ENCODE measurements around the gene LARGE2. TPM values are rescaled to one million over a fixed set of nuclear protein-coding genes. Genes with fewer than 3 reads are reported as not detected.

Gene LARGE2
- total and polyA plus RNA-seq, 10 of the 15 experiments (the other 5 are each of a cell fraction or from before 2014, with no cell fraction given), result 0.03 to 0.41 (median 0.19) TPM; not detected in 6

- TF ChIP-seq GABPA (IDR thresholded peaks at IDR 0.05; ENCODE audit: low read depth) (peak; percentile 76), MEF2B (IDR thresholded peaks at IDR 0.05; ENCODE audit: partially characterized antibody, poor library complexity, severe bottlenecking) (peak; percentile 99), SMC3 (IDR thresholded peaks at IDR 0.05; ENCODE audit: borderline replicate concordance, low read length) (no peak), RB1 (IDR thresholded peaks at IDR 0.05; ENCODE audit: borderline replicate concordance) (peak; percentile 65; the same call in 1 of the 2 replicates), NR2C2 (IDR thresholded peaks at IDR 0.05; ENCODE audit: borderline replicate concordance, control insufficient read depth, insufficient read length, low read depth) (no peak), SMARCA5 (IDR thresholded peaks at IDR 0.05) (0 out of 2 replicates have a peak, but pooled peaks have one; percentile 31), IKZF1 (conservative IDR thresholded peaks at IDR 0.05) (peak; percentile 85), ZNF622 (IDR thresholded peaks at IDR 0.05) (no peak), HDAC2 (IDR thresholded peaks at IDR 0.05) (no peak), SMAD5 (IDR thresholded peaks at IDR 0.05; ENCODE audit: low read depth) (no peak), CBFB (IDR thresholded peaks at IDR 0.05; ENCODE audit: low read depth) (peak; percentile 41; the same call in 1 of the 2 replicates), CREM (IDR thresholded peaks at IDR 0.05; ENCODE audit: low read depth) (peak; percentile 71; the same call in 1 of the 2 replicates), TBL1XR1 (IDR thresholded peaks at IDR 0.05; ENCODE audit: low read depth, low read length) (peak; percentile 87; the same call in 1 of the 2 replicates), EED (IDR thresholded peaks at IDR 0.05; ENCODE audit: low read depth) (peak; percentile 65), CREB1 (IDR thresholded peaks at IDR 0.05; ENCODE audit: low read depth) (peak; percentile 68; the same call in 1 of the 2 replicates), ATF7 (IDR thresholded peaks at IDR 0.05; ENCODE audit: low read depth) (peak; percentile 73)
- TF ChIP-seq, protein P1, sequence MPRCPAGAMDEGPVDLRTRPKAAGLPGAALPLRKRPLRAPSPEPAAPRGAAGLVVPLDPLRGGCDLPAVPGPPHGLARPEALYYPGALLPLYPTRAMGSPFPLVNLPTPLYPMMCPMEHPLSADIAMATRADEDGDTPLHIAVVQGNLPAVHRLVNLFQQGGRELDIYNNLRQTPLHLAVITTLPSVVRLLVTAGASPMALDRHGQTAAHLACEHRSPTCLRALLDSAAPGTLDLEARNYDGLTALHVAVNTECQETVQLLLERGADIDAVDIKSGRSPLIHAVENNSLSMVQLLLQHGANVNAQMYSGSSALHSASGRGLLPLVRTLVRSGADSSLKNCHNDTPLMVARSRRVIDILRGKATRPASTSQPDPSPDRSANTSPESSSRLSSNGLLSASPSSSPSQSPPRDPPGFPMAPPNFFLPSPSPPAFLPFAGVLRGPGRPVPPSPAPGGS (IDR thresholded peaks at IDR 0.05; ENCODE audit: borderline replicate concordance, insufficient read depth, low read depth, low read length, poor library complexity, severe bottlenecking), result peak; percentile 66
- TF ChIP-seq, protein P2, sequence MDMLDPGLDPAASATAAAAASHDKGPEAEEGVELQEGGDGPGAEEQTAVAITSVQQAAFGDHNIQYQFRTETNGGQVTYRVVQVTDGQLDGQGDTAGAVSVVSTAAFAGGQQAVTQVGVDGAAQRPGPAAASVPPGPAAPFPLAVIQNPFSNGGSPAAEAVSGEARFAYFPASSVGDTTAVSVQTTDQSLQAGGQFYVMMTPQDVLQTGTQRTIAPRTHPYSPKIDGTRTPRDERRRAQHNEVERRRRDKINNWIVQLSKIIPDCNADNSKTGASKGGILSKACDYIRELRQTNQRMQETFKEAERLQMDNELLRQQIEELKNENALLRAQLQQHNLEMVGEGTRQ (IDR thresholded peaks at IDR 0.05; ENCODE audit: borderline replicate concordance, low read depth, low read length), result no peak; the same call in 1 of the 2 replicates
- TF ChIP-seq, protein P3, sequence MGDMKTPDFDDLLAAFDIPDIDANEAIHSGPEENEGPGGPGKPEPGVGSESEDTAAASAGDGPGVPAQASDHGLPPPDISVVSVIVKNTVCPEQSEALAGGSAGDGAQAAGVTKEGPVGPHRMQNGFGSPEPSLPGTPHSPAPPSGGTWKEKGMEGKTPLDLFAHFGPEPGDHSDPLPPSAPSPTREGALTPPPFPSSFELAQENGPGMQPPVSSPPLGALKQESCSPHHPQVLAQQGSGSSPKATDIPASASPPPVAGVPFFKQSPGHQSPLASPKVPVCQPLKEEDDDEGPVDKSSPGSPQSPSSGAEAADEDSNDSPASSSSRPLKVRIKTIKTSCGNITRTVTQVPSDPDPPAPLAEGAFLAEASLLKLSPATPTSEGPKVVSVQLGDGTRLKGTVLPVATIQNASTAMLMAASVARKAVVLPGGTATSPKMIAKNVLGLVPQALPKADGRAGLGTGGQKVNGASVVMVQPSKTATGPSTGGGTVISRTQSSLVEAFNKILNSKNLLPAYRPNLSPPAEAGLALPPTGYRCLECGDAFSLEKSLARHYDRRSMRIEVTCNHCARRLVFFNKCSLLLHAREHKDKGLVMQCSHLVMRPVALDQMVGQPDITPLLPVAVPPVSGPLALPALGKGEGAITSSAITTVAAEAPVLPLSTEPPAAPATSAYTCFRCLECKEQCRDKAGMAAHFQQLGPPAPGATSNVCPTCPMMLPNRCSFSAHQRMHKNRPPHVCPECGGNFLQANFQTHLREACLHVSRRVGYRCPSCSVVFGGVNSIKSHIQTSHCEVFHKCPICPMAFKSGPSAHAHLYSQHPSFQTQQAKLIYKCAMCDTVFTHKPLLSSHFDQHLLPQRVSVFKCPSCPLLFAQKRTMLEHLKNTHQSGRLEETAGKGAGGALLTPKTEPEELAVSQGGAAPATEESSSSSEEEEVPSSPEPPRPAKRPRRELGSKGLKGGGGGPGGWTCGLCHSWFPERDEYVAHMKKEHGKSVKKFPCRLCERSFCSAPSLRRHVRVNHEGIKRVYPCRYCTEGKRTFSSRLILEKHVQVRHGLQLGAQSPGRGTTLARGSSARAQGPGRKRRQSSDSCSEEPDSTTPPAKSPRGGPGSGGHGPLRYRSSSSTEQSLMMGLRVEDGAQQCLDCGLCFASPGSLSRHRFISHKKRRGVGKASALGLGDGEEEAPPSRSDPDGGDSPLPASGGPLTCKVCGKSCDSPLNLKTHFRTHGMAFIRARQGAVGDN (IDR thresholded peaks at IDR 0.05), result peak; percentile 68
- TF ChIP-seq, protein P4, sequence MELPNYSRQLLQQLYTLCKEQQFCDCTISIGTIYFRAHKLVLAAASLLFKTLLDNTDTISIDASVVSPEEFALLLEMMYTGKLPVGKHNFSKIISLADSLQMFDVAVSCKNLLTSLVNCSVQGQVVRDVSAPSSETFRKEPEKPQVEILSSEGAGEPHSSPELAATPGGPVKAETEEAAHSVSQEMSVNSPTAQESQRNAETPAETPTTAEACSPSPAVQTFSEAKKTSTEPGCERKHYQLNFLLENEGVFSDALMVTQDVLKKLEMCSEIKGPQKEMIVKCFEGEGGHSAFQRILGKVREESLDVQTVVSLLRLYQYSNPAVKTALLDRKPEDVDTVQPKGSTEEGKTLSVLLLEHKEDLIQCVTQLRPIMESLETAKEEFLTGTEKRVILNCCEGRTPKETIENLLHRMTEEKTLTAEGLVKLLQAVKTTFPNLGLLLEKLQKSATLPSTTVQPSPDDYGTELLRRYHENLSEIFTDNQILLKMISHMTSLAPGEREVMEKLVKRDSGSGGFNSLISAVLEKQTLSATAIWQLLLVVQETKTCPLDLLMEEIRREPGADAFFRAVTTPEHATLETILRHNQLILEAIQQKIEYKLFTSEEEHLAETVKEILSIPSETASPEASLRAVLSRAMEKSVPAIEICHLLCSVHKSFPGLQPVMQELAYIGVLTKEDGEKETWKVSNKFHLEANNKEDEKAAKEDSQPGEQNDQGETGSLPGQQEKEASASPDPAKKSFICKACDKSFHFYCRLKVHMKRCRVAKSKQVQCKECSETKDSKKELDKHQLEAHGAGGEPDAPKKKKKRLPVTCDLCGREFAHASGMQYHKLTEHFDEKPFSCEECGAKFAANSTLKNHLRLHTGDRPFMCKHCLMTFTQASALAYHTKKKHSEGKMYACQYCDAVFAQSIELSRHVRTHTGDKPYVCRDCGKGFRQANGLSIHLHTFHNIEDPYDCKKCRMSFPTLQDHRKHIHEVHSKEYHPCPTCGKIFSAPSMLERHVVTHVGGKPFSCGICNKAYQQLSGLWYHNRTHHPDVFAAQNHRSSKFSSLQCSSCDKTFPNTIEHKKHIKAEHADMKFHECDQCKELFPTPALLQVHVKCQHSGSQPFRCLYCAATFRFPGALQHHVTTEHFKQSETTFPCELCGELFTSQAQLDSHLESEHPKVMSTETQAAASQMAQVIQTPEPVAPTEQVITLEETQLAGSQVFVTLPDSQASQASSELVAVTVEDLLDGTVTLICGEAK (IDR thresholded peaks at IDR 0.05; ENCODE audit: borderline replicate concordance), result peak; percentile 68; the same call in 1 of the 2 replicates
Measured at GRCh38 chr11:45930031-45930794, 7.8 kb downstream of the LARGE2 start (continued).

All from GM12878 (cell line).